Testis (tissue), 3 donors: ENCODE measurements around the gene RECQL5. TPM values are rescaled to one million over a fixed set of nuclear protein-coding genes. Genes with fewer than 3 reads are reported as not detected.
"Not testable (repeated sequence)": the region's sequence is repeated elsewhere in the genome, so short reads cannot be mapped to it uniquely, and the experiment has no call there.

Experiments
- DNase-seq: peaks from one replicate; pipeline ENCODE4 v3.0.0-alpha.2; 2019
- H3K27ac ChIP-seq, 2 donors: fragments of 200-600 bp; sonication (generic); one replicate each; pipeline ENCODE4 v1.5.1; 2019
- H3K27me3 ChIP-seq: fragments of 200-600 bp; sonication (generic); one replicate; pipeline ENCODE4 v1.5.1; 2019
- H3K36me3 ChIP-seq: fragments of 200-600 bp; sonication (generic); one replicate; pipeline ENCODE4 v1.5.1; 2017; ENCODE audit warnings: low read depth; ENCODE audit errors: missing control alignments
- H3K4me1 ChIP-seq: fragments of 200-600 bp; sonication (generic); one replicate; pipeline ENCODE4 v1.5.1; 2019
- H3K4me3 ChIP-seq, 2 donors: fragments of 200-600 bp; sonication (generic); one replicate each; pipeline ENCODE4 v1.5.1; 2017 to 2019
- H3K9me3 ChIP-seq: fragments of 200-600 bp; sonication (generic); one replicate; pipeline ENCODE4 v1.5.1; 2017
- POLR2A ChIP-seq: fragments of 450-650 bp; IDR thresholded peaks from one replicate; pipeline ENCODE4 v1.6.1; 2017; ENCODE audit warnings: antibody characterized with exemption, mild to moderate bottlenecking, moderate library complexity
- WGBS, 2 donors: methylation state at CpG; one replicate each; pipeline ENCODE4 v1.1.5; 2018; 5-methylcytosine and 5-hydroxymethylcytosine counted together
- intact Hi-C: fragments of 100-400 bp; cut with DNase I; formaldehyde crosslinking; loops from one replicate; pipeline ENCODE4 v1.15.1; 2023; ENCODE audit warnings: low total_unique reads
- polyA plus RNA-seq: library from polyadenylated mRNA; stranded (reverse); fragments of 350-450 nt; fragmentation: Illumina TruSeq; extraction: RNeasy Lipid Tissue Mini Kit (QIAGEN cat#74804); gene quantifications from one replicate; pipeline ENCODE4 v1.2.3, GENCODE V29; 2014; ENCODE audit warnings: low read depth, low replicate concordance; ENCODE audit not compliant: insufficient read depth
- total RNA-seq, 2 donors: library from RNA; depleted of rRNA; stranded (reverse); fragments of >200 nt; gene quantifications; one replicate each; pipeline ENCODE4 v1.2.3, GENCODE V29; 2016
- TF ChIP-seq, protein P1 (sequence below), 3 experiments: fragments of 450-650 bp in 2 of 3; fragments of 200-600 bp in 1 of 3; sonication (generic) in 1 of 3; IDR thresholded peaks; one replicate each; pipeline ENCODE4 v1.5.1; 2016 to 2019; ENCODE audit warnings: antibody characterized with exemption in 3 of 3, mild to moderate bottlenecking in 2 of 3, moderate library complexity in 1 of 3

RECQL5 gene
- total and polyA plus RNA-seq, 3 donors from 2014 or later, result 60.0 to 99.6 (median 81.4) TPM

DNA sequence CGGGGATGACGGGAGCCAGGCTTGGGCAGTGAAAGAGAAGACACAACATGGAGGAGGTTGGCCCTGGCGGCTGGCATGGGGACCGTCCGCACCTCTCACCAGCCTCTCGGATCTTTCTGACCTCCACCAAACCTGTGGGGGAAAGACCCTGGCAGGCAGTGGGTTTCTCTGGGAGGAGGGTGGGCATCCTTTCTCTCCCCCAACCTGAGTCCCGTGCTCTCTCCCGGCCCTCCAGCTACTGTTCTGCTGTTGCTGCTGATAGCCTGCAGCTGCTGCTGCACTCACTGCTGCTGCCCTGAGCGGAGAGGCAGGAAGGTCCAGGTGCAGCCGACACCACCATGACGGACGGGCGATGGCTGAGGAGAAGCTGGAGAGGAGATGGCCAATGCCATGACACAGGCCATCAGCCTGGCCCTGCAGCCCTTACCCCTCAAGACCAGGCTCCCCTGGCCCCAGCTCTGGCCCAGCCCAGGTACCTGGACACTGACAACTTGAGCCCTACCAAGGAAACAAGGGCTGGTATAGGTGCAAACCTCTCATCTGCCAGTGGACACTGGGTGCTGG is 26.3 kb downstream of the RECQL5 start:
- H3K27me3 ChIP-seq, result no peaks in the 10 kb centered on the region
- H3K36me3 ChIP-seq, result no peaks in the 10 kb centered on the region
- peaks cover 12% of the 10 kb centered on the region for H3K4me1 ChIP-seq
- no peak for DNase-seq
- no peak overlapping the region for H3K4me3 ChIP-seq
- TF ChIP-seq, protein P1, sequence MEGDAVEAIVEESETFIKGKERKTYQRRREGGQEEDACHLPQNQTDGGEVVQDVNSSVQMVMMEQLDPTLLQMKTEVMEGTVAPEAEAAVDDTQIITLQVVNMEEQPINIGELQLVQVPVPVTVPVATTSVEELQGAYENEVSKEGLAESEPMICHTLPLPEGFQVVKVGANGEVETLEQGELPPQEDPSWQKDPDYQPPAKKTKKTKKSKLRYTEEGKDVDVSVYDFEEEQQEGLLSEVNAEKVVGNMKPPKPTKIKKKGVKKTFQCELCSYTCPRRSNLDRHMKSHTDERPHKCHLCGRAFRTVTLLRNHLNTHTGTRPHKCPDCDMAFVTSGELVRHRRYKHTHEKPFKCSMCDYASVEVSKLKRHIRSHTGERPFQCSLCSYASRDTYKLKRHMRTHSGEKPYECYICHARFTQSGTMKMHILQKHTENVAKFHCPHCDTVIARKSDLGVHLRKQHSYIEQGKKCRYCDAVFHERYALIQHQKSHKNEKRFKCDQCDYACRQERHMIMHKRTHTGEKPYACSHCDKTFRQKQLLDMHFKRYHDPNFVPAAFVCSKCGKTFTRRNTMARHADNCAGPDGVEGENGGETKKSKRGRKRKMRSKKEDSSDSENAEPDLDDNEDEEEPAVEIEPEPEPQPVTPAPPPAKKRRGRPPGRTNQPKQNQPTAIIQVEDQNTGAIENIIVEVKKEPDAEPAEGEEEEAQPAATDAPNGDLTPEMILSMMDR (IDR thresholded peaks at IDR 0.05), result no peak
- TF ChIP-seq POLR2A, result no peak
- intact Hi-C loops, result no loop called here
- no peak overlapping the region for H3K27ac ChIP-seq
- 93 to 95% methylated on average over 11 to 13 of the region's 13 CpGs for WGBS, 2 donors
- no peaks in the 10 kb centered on the region for H3K9me3 ChIP-seq

DNA sequence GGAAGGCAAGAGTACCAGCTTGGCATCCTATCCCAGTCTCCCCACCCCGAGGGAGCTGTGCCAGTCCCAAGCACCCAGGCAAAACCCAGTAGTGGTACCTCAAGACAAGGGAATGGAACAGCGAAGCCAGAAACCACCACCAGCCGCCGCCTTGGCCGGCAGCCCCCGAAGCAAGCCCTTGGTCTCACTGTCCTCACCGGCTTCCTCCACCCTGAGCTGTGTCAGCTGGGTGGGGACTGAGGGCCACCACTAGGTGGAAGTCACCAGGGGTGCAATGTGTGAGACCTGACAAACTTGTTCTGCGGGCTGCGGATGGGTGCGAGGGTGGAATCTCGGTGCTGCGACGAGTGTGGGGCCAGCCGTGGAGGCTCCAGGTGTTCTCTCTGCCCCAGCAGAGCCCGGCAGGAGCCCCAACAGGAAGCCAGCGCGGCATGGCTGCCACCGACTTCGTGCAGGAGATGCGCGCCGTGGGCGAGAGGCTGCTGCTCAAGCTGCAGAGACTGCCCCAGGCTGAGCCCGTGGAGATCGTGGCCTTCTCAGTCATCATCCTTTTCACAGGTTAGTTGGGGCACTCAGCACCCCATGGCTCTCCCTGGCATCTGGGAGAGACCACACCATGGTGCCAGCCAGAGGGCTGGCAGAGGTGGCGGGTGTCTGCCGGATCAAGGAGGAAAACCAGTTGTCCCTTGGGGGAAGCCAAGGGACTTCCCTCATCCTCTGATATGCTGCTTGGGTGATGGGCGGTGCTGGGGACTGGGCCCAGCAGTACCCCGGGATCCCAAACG is 27.0 kb downstream of the RECQL5 start:
- no peaks in the 10 kb centered on the region for H3K9me3 ChIP-seq
- 89 to 93% methylated on average over 9 to 30 of the region's 30 CpGs for WGBS, 2 donors
- no peak for TF ChIP-seq POLR2A
- TF ChIP-seq, protein P1 (IDR thresholded peaks at IDR 0.05), result no peak
- H3K27ac ChIP-seq, result no peak overlapping the region
- H3K27me3 ChIP-seq, result no peaks in the 10 kb centered on the region
- H3K4me3 ChIP-seq, result no peak overlapping the region
- no peaks in the 10 kb centered on the region for H3K36me3 ChIP-seq
- H3K4me1 ChIP-seq, result peaks cover 18% of the 10 kb centered on the region
- DNase-seq, result no peak
- intact Hi-C loops, result no loop called here

DNA sequence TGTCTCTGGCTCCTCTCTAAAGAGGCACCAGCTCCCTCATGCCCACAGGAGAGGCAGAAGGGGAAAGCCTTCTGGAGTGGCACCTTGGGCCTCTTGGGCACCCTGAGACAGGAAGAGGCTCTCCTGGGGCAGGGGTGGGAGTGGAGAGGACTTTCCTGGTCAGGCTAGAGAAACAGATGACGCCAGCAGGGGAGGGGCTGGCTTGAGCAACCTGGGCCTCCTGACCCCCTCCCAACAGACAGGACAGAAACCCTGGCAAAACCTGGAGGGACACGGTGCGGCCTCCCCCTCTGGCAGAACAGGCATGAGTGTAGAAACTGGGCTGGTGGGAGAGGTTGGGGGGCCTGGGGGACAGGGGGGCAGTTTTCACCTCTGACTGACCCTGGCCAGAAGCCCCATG is 27.6 kb downstream of the RECQL5 start:
- Histone ChIP-seq H3K27ac (no peak overlapping the region), H3K4me1 (peaks cover 22% of the 10 kb centered on the region), H3K36me3 (no peaks in the 10 kb centered on the region), H3K27me3 (no peaks in the 10 kb centered on the region), H3K9me3 (no peaks in the 10 kb centered on the region), H3K4me3 (no peak overlapping the region)
- intact Hi-C loops, result no loop called here
- no peak for DNase-seq
- WGBS, 2 donors, result 90 to 96% methylated on average over 2 to 3 of the region's 3 CpGs
- no peak for TF ChIP-seq POLR2A
- TF ChIP-seq, protein P1 (IDR thresholded peaks at IDR 0.05), result no peak

DNA sequence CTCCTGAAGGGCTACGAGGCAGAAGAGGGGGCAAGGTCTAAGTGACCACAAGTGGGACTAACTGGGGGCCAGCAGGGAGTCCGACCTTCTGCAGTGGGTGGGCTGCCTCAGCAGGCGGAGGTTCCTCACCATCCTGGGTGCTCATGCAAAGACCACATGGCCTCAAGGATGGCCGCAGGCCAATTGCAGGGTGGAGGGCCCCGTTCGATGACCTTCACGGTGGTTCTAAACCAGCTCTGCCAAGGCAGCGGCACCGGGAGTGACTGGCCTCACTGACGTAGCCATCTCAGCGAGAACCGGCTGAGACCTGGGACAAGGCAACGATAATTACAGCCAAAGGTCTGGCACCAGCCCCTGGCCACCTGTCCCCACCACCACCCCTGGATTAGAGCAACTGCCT is 28.1 kb downstream of the RECQL5 start:
- Histone ChIP-seq H3K4me1 (peaks cover 26% of the 10 kb centered on the region), H3K36me3 (no peaks in the 10 kb centered on the region), H3K27ac (no peak overlapping the region), H3K4me3 (no peak overlapping the region), H3K27me3 (no peaks in the 10 kb centered on the region), H3K9me3 (no peaks in the 10 kb centered on the region)
- 89 to 93% methylated on average over 1 to 13 of the region's 13 CpGs for WGBS, 2 donors
- no peak for TF ChIP-seq POLR2A
- TF ChIP-seq, protein P1 (IDR thresholded peaks at IDR 0.05), result no peak
- DNase-seq, result no peak
- intact Hi-C loops, result no loop called here

DNA sequence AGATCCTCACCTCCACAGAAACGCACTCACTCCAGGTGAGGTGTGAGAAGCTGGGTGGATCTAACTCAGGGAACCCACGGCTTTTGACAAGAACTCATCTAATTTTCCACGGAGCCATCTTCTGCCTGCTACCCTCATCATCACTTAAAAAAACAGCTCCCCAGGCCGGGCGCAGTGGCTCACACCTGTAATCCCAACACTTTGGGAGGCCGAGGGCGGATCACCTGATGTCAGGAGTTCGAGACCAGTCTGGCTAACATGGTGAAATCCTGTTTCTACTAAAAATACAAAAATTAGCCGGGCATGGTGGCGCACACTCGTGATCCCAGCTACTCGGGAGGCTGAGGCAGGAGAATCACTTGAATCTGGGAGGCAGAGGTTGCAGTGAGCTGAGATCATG is 28.9 kb downstream of the RECQL5 start:
- DNase-seq, H3K27me3 ChIP-seq, H3K9me3 ChIP-seq, H3K27ac ChIP-seq, H3K36me3 ChIP-seq, H3K4me3 ChIP-seq, intact Hi-C loops: not testable (repeated sequence)
- WGBS, 2 donors, result 96 to 97% methylated on average over 12 of the region's 12 CpGs
- H3K4me1 ChIP-seq, result peaks cover 35% of the 10 kb centered on the region
